Colonic mucosa (tissue), 4 donors: ENCODE data around the gene SLAMF9. TPM values are rescaled to one million over a fixed set of nuclear protein-coding genes. Genes with fewer than 3 reads are reported as not detected.

Source experiments
- DNase-seq: peaks from one replicate; pipeline ENCODE4 v3.0.0-alpha.2; 2020
- H3K27ac ChIP-seq: fragments of 200-600 bp; one replicate; pipeline ENCODE4 v1.8.0; 2021
- H3K27me3 ChIP-seq: fragments of 200-600 bp; one replicate; pipeline ENCODE4 v1.8.0; 2021
- H3K36me3 ChIP-seq: fragments of 200-600 bp; one replicate; pipeline ENCODE4 v1.8.0; 2021
- H3K4me1 ChIP-seq: fragments of 200-600 bp; one replicate; pipeline ENCODE4 v1.8.0; 2021; ENCODE audit warnings: mild to moderate bottlenecking
- H3K4me3 ChIP-seq: fragments of 200-600 bp; one replicate; pipeline ENCODE4 v1.8.0; 2021
- H3K9ac ChIP-seq, 2 donors: one replicate each; pipeline ENCODE4 v1.7.0; 2013; ENCODE audit warnings: control low read depth in 2 of 2, low read depth in 2 of 2, low read length in 2 of 2
- H3K9me3 ChIP-seq: fragments of 200-600 bp; one replicate; pipeline ENCODE4 v1.8.0; 2021
- CTCF ChIP-seq: fragments of 200-600 bp; IDR thresholded peaks from one replicate; pipeline ENCODE4 v1.8.0; 2022; ENCODE audit warnings: antibody characterized with exemption, mild to moderate bottlenecking
- intact Hi-C: fragments of 100-400 bp; cut with DNase I; formaldehyde crosslinking; loops from one replicate; pipeline ENCODE4 v1.14.1; 2022
- total RNA-seq, 2 donors: library from RNA; stranded (reverse); fragmentation: NEBNext Ultra II Directional in 1 of 2; extraction: Animal tissue kit (Norgen Biotek cat#: 25700) in 1 of 2; gene quantifications; one replicate each; pipeline ENCODE4 v1.2.1, GENCODE V29; 2021
- donor health status: healthy.
- donor health status: DM: no; HTN: no; CAD: no.
- donor health status: DM: no; HTN: no; CAD: no.

SLAMF9 gene
- total RNA-seq, 2 donors from 2014 or later, result not detected

GRCh38 chr1:159943278-159943640, 10.8 kb downstream of the SLAMF9 start:
- intact Hi-C loops, result no loop called here

GRCh38 chr1:159942632-159943277, 11.3 kb downstream of the SLAMF9 start:
- H3K27me3 ChIP-seq, result no peaks in the 10 kb centered on the region

More at GRCh38 chr1:159943278-159943640, 10.8 kb downstream of the SLAMF9 start:
- H3K9ac ChIP-seq, result no peak overlapping the region
- H3K27ac ChIP-seq, result no peak overlapping the region
- no peaks in the 10 kb centered on the region for H3K27me3 ChIP-seq
- no peak overlapping the region for H3K4me3 ChIP-seq
- no peaks in the 10 kb centered on the region for H3K36me3 ChIP-seq
- DNase-seq, result no peak
- peaks cover 17% of the 10 kb centered on the region for H3K4me1 ChIP-seq
- H3K9me3 ChIP-seq, result no peaks in the 10 kb centered on the region
- no peak for TF ChIP-seq CTCF

GRCh38 chr1:159941591-159942560, 12.2 kb downstream of the SLAMF9 start:
- Histone ChIP-seq H3K27ac (no peak overlapping the region), H3K9ac (peak overlapping the region in 1 of 2 donors; percentile 9), H3K4me1 (peaks cover 31% of the 10 kb centered on the region), H3K9me3 (no peaks in the 10 kb centered on the region), H3K36me3 (no peaks in the 10 kb centered on the region), H3K4me3 (no peak overlapping the region), H3K27me3 (no peaks in the 10 kb centered on the region)
- no peak for TF ChIP-seq CTCF
- no peak for DNase-seq
- intact Hi-C loops, result no loop called here

More at GRCh38 chr1:159942632-159943277, 11.3 kb downstream of the SLAMF9 start:
- Histone ChIP-seq H3K9me3 (no peaks in the 10 kb centered on the region), H3K9ac (peak overlapping the region in 1 of 2 donors; percentile 9), H3K27ac (no peak overlapping the region), H3K4me1 (peaks cover 22% of the 10 kb centered on the region), H3K4me3 (no peak overlapping the region), H3K36me3 (no peaks in the 10 kb centered on the region)
- TF ChIP-seq CTCF, result no peak
- intact Hi-C loops, result no loop called here
- no peak for DNase-seq

- no peak overlapping the region for H3K4me3 ChIP-seq
- H3K9ac ChIP-seq, result no peak overlapping the region
- intact Hi-C loops, result no loop called here
- no peaks in the 10 kb centered on the region for H3K27me3 ChIP-seq
- no peak for DNase-seq
- H3K4me1 ChIP-seq, result peaks cover 32% of the 10 kb centered on the region
- H3K27ac ChIP-seq, result no peak overlapping the region
- H3K36me3 ChIP-seq, result no peaks in the 10 kb centered on the region
- TF ChIP-seq CTCF, result no peak
- no peaks in the 10 kb centered on the region for H3K9me3 ChIP-seq
These were observed 12.9 kb downstream of the SLAMF9 start for GRCh38 chr1:159941141-159941540.

GRCh38 chr1:159940006-159940620, 13.9 kb downstream of the SLAMF9 start:
- H3K4me1 ChIP-seq, result peaks cover 32% of the 10 kb centered on the region
- intact Hi-C loops, result no loop called here

More at GRCh38 chr1:159940006-159940620, 13.9 kb downstream of the SLAMF9 start:
- H3K27ac ChIP-seq, result peak overlapping the region; percentile 68
- H3K36me3 ChIP-seq, result no peaks in the 10 kb centered on the region
- H3K4me3 ChIP-seq, result no peak overlapping the region
- no peaks in the 10 kb centered on the region for H3K9me3 ChIP-seq
- H3K9ac ChIP-seq, result no peak overlapping the region
- no peak for TF ChIP-seq CTCF
- DNase-seq, result no peak
- no peaks in the 10 kb centered on the region for H3K27me3 ChIP-seq
